ENCODE results near the gene POLR2B. TPM values are rescaled to one million over a fixed set of nuclear protein-coding genes. Genes with fewer than 3 reads are reported as not detected.

Gene POLR2B
- total RNA-seq, 2 experiments from 2014 or later = 70.0 to 72.5 TPM

DNA sequence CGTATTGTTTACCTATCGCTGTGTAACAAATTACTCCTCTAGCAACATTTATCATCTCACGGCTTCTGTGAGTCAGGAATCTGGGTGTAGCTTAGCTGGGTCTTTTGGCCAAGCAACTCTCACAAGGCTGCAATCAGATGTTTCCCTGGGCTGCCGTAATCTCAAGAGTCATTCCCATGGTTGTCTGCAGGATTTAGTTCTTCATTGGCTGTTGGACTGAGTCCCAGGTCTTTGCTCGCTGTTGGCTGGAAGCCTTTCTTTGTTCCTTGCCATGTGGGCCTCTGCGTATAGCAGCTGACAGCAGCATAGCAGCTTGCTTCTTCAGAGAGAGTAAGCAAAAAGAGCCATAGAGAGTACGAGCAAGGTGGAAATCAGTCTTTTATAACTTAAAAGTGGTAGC lies 16.8 kb downstream of the POLR2B start:
- no peak overlapping the region for H3K27ac Mint-ChIP-seq
- no peaks in the 10 kb centered on the region for H3K9me3 ChIP-seq (ENCODE audit: control insufficient read depth in 1 of 2, insufficient read depth in 1 of 2, low read length in 2 of 2)
- TF ChIP-seq, protein P1, sequence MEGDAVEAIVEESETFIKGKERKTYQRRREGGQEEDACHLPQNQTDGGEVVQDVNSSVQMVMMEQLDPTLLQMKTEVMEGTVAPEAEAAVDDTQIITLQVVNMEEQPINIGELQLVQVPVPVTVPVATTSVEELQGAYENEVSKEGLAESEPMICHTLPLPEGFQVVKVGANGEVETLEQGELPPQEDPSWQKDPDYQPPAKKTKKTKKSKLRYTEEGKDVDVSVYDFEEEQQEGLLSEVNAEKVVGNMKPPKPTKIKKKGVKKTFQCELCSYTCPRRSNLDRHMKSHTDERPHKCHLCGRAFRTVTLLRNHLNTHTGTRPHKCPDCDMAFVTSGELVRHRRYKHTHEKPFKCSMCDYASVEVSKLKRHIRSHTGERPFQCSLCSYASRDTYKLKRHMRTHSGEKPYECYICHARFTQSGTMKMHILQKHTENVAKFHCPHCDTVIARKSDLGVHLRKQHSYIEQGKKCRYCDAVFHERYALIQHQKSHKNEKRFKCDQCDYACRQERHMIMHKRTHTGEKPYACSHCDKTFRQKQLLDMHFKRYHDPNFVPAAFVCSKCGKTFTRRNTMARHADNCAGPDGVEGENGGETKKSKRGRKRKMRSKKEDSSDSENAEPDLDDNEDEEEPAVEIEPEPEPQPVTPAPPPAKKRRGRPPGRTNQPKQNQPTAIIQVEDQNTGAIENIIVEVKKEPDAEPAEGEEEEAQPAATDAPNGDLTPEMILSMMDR (IDR thresholded peaks at IDR 0.05) = no peak
- no peak overlapping the region for H3K4me3 Mint-ChIP-seq
- POLR2A ChIA-PET = no interaction called here
- ATAC-seq (ENCODE audit: poor library complexity) = no peak
- no peak overlapping the region for H3K4me3 ChIP-seq (ENCODE audit: low read length)
- H3K36me3 Mint-ChIP-seq (ENCODE audit: low read depth) = peaks cover 93% of the 10 kb centered on the region
- peaks cover 75% of the 10 kb centered on the region for H3K36me3 ChIP-seq (ENCODE audit: insufficient read depth, low read length)
- peaks cover 19% of the 10 kb centered on the region for H3K4me1 Mint-ChIP-seq (ENCODE audit: low read depth)
- H3K27me3 Mint-ChIP-seq = no peaks in the 10 kb centered on the region
- intact Hi-C loops (cut with DNase I, micrococcal nuclease) = no loop called here
- CTCF ChIA-PET = no interaction called here
- no peaks in the 10 kb centered on the region for H3K4me1 ChIP-seq (ENCODE audit: insufficient read depth, low read length)
- H3K27ac ChIP-seq (ENCODE audit: low read depth in 1 of 2, low read length in 2 of 2) = no peak overlapping the region
- no peaks in the 10 kb centered on the region for H3K9me3 Mint-ChIP-seq
- no peak for DNase-seq
- H3K27me3 ChIP-seq (ENCODE audit: control insufficient read depth in 1 of 2, insufficient read depth in 2 of 2, low read length in 2 of 2) = no peaks in the 10 kb centered on the region

DNA sequence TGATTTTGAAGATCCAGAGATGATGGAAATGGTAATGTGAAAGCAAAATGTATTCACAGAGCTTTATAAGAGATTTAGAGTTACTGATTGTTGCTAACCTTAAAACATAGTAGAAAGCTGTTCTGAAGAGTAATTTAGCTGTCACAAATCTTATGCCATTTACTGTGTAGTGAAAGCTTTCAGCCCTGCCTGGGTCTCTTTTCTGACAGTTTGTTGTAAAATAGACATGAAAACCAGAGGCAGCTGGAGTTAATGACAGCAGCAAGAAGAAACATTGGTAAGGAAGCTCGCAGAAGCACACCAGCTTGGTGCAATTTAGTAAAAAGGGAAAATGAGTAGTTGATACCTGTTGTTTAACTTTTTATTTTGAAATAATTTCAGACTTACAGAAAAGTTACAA lies 21.1 kb downstream of the POLR2B start:
- POLR2A ChIA-PET = no interaction called here
- H3K27ac Mint-ChIP-seq = no peak overlapping the region
- Histone ChIP-seq H3K27ac (ENCODE audit: low read depth in 1 of 2, low read length in 2 of 2) (no peak overlapping the region), H3K9me3 (ENCODE audit: control insufficient read depth in 1 of 2, insufficient read depth in 1 of 2, low read length in 2 of 2) (no peaks in the 10 kb centered on the region), H3K27me3 (ENCODE audit: control insufficient read depth in 1 of 2, insufficient read depth in 2 of 2, low read length in 2 of 2) (no peaks in the 10 kb centered on the region), H3K4me3 (ENCODE audit: low read length) (no peak overlapping the region), H3K4me1 (ENCODE audit: insufficient read depth, low read length) (no peaks in the 10 kb centered on the region), H3K36me3 (ENCODE audit: insufficient read depth, low read length) (peaks cover 66% of the 10 kb centered on the region)
- CTCF ChIA-PET = interaction anchor here (1.0 kb wide), 1 partner anchor 9 kb away, joined by 3 read pairs; no protein-coding TSS in a partner anchor
- DNase-seq (no peak), ATAC-seq (ENCODE audit: poor library complexity) (no peak)
- peaks cover 84% of the 10 kb centered on the region for H3K36me3 Mint-ChIP-seq (ENCODE audit: low read depth)
- TF ChIP-seq, protein P1 (IDR thresholded peaks at IDR 0.05) = no peak
- no peak overlapping the region for H3K4me3 Mint-ChIP-seq
- no peaks in the 10 kb centered on the region for H3K4me1 Mint-ChIP-seq (ENCODE audit: low read depth)
- H3K27me3 Mint-ChIP-seq = no peaks in the 10 kb centered on the region
- no peaks in the 10 kb centered on the region for H3K9me3 Mint-ChIP-seq
- intact Hi-C loops (cut with DNase I, micrococcal nuclease) = loop anchor here in 1 of 2 experiments (2.0 kb wide), 1 partner anchor 23 kb away; no protein-coding TSS in a partner anchor

DNA sequence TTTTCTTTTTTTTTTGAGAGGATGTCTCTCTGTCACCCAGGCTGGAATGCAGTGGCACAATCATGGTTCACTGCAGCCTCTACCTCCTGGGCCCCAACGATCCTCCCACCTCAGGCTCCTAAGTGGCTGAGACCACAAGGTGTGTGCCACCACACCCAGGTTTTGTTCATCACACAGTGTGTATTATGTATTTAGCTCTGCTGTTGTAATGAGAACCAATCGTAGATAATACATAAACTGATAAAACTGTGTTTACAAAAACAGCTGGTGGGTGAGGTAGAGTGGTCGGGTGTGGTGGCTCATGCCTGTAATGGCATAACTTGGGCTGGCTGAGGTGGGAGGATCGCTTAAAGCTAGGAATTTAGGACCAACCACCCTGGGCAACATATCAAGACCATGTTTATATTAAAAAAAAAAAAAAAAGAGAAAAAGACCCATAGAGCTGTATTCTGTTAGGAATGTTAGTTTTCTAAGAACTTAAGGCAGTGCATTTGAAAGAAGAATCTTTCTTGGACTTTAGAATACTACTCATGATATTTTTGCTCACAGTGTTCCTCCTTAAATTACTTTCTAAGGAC lies 34.9 kb downstream of the POLR2B start:
- no peaks in the 10 kb centered on the region for H3K27me3 ChIP-seq (ENCODE audit: control insufficient read depth in 1 of 2, insufficient read depth in 2 of 2, low read length in 2 of 2)
- H3K4me1 ChIP-seq (ENCODE audit: insufficient read depth, low read length) = no peaks in the 10 kb centered on the region
- H3K27ac Mint-ChIP-seq = no peak overlapping the region
- H3K4me3 Mint-ChIP-seq = no peak overlapping the region
- TF ChIP-seq, protein P1 (IDR thresholded peaks at IDR 0.05) = no peak
- no peak overlapping the region for H3K4me3 ChIP-seq (ENCODE audit: low read length)
- H3K36me3 ChIP-seq (ENCODE audit: insufficient read depth, low read length) = peaks cover 90% of the 10 kb centered on the region
- H3K9me3 ChIP-seq (ENCODE audit: control insufficient read depth in 1 of 2, insufficient read depth in 1 of 2, low read length in 2 of 2) = no peaks in the 10 kb centered on the region
- ATAC-seq (ENCODE audit: poor library complexity) = no peak
- intact Hi-C loops (cut with DNase I, micrococcal nuclease) = no loop called here
- POLR2A ChIA-PET = interaction anchor here (1.4 kb wide), 1 partner anchor 106 kb away, joined by 3 read pairs; the partner anchor contains the start of gene REST
- H3K27ac ChIP-seq (ENCODE audit: low read depth in 1 of 2, low read length in 2 of 2) = no peak overlapping the region
- CTCF ChIA-PET = no interaction called here
- DNase-seq = no peak
- H3K36me3 Mint-ChIP-seq (ENCODE audit: low read depth) = peaks cover 82% of the 10 kb centered on the region
- H3K4me1 Mint-ChIP-seq (ENCODE audit: low read depth) = no peaks in the 10 kb centered on the region
- H3K27me3 Mint-ChIP-seq = no peaks in the 10 kb centered on the region
- H3K9me3 Mint-ChIP-seq = no peaks in the 10 kb centered on the region
